Natural killer cell treated with Interleukin-12 subunit alpha and Interleukin-12 subunit beta and Interleukin-15 and Interleukin-18, amount 100 ng/mL, for 72 hours (primary cell): ENCODE measurements around the gene OPRM1. TPM values are rescaled to one million over a fixed set of nuclear protein-coding genes. Genes with fewer than 3 reads are reported as not detected.
"Not testable (repeated sequence)": the region's sequence is repeated elsewhere in the genome, so short reads cannot be mapped to it uniquely, and the experiment has no call there.

Experiments
- ATAC-seq, 2 donors: fragments of 150-1000 bp; cut with Tn5 transposase in 1 of 2; sonication (Bioruptor Pico), chemical (Tn5 transposase) in 1 of 2; 2 replicates each; pipeline ENCODE4 v1.10.0; 2021
- DNase-seq: peaks from one replicate; pipeline ENCODE4 v3.0.0; 2022; ENCODE audit warnings: low spot score
- H3K27ac Mint-ChIP-seq, 2 donors: 1 replicate in 1 of 2; 2 replicates in 1 of 2; pipeline ENCODE4 v1.8.0; 2022; ENCODE audit warnings: mixed read lengths in 2 of 2, mild to moderate bottlenecking in 1 of 2, moderate library complexity in 1 of 2
- H3K27me3 Mint-ChIP-seq, 2 donors: 1 replicate in 1 of 2; 2 replicates in 1 of 2; pipeline ENCODE4 v1.8.0; 2022; ENCODE audit warnings: mixed read lengths in 2 of 2
- H3K36me3 Mint-ChIP-seq: one replicate; pipeline ENCODE4 v1.8.0; 2022; ENCODE audit warnings: mixed read lengths
- H3K4me1 Mint-ChIP-seq, 2 donors: 1 replicate in 1 of 2; 2 replicates in 1 of 2; pipeline ENCODE4 v1.8.0; 2022; ENCODE audit warnings: low read depth in 2 of 2, mixed read lengths in 2 of 2, mild to moderate bottlenecking in 1 of 2
- H3K4me3 Mint-ChIP-seq: one replicate; pipeline ENCODE4 v1.8.0; 2022; ENCODE audit warnings: mixed read lengths
- H3K9me3 Mint-ChIP-seq: 2 replicates; pipeline ENCODE4 v1.8.0; 2022; ENCODE audit warnings: mixed read lengths
- total RNA-seq, 2 donors: library from RNA; stranded (reverse); gene quantifications; one replicate each; pipeline ENCODE4 v1.2.3, GENCODE V29; 2022

The OPRM1 gene
- total RNA-seq, 2 donors from 2014 or later: not detected

DNA sequence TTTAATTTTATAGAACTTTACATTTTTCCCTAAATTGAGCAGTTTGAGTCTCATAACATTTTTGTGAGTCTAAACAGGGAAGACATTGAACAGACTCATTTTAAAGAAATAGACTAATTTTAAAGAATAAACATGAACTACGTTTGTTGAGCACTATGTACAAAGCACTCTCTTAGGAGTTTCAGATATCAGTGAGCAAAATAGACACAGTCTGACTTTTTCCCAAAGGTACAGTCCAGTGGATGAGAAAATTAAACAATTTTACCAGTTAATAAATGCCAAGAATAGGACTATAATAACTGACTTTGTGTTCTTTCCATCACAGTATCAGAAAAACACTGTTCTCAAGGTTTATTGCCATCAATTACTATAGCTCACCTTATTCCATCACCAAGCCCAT lies 18.1 kb downstream of the OPRM1 start:
- DNase-seq (no peak), ATAC-seq (no peak)
- no peaks in the 10 kb centered on the region for H3K4me1 Mint-ChIP-seq
- H3K27me3 Mint-ChIP-seq: no peaks in the 10 kb centered on the region
- no peaks in the 10 kb centered on the region for H3K36me3 Mint-ChIP-seq
- H3K4me3 Mint-ChIP-seq: no peak overlapping the region
- H3K27ac Mint-ChIP-seq: no peak overlapping the region
- peaks cover 5% of the 10 kb centered on the region for H3K9me3 Mint-ChIP-seq

DNA sequence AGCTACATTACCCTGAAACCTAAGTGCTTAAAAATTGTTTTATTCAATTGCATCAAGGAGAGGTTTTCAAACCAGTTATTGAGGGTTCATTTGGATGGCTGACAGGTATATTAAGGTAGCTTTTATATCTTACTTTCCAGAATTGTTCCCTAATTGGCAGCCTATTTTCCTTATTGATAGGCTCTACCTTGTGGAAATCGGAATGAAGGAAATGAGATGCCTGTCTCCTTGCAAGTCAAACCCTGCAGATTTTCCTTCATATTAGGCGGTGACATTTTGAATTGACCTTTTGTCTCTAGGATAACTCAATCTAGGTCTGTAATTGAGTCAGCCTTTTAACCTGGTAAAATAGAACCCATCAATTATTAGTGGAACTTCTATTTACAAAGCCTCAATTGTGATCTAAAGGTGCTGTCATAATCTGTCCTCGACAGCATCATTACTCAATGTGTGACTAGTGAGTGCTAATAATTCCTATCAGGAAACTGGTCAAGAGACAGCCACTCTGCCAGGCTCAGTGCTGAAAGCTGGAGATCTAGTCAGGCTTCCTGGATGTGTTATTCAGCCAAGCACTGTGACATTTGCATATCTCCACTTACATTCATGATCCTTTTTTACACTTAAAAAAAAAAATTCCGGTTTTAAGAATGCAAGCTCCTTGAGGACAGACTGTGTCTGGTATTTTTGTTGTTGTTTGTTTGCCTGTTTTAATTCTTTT lies 20.1 kb downstream of the OPRM1 start:
- Mint-ChIP-seq H3K9me3 (peaks cover 5% of the 10 kb centered on the region), H3K36me3 (no peaks in the 10 kb centered on the region), H3K4me3 (no peak overlapping the region), H3K27ac (no peak overlapping the region), H3K4me1 (no peaks in the 10 kb centered on the region), H3K27me3 (no peaks in the 10 kb centered on the region)
- ATAC-seq (no peak), DNase-seq (no peak)

- Mint-ChIP-seq H3K36me3 (no peaks in the 10 kb centered on the region), H3K4me1 (no peaks in the 10 kb centered on the region), H3K4me3 (no peak overlapping the region), H3K27me3 (no peaks in the 10 kb centered on the region), H3K27ac (no peak overlapping the region), H3K9me3 (peaks cover 5% of the 10 kb centered on the region)
- ATAC-seq (no peak), DNase-seq (no peak)
Measured at GRCh38 chr6:154060076-154060475, 21.0 kb downstream of the OPRM1 start.

DNA sequence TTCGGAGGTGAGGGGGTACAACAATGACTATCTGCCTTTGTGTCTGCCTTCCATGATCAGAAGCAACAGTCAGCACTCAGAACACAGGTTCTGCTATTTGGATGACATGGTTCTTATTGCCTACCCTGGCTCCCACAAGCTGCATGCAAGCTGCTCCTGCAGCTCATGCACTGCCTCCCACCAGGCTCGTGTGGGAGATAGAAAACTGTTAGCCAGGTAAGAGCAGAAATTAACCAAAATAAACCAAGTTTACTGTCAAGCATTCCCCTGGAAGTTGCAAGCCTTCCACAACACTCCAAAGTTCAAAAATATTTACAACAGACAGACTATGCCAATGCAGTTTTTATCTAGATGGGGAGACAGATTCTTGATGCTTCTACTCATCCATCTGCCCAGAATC lies 31.0 kb downstream of the OPRM1 start:
- Mint-ChIP-seq H3K4me3 (no peak overlapping the region), H3K36me3 (no peaks in the 10 kb centered on the region), H3K9me3 (peaks cover 3% of the 10 kb centered on the region), H3K4me1 (no peaks in the 10 kb centered on the region), H3K27ac (no peak overlapping the region), H3K27me3 (peaks cover 6 to 18% of the 10 kb centered on the region in 2 donors)
- DNase-seq (no peak), ATAC-seq (no peak)

GRCh38 chr6:154070657-154071056 lies 31.6 kb downstream of the OPRM1 start:
- no peaks in the 10 kb centered on the region for H3K4me1 Mint-ChIP-seq
- peaks cover 6 to 19% of the 10 kb centered on the region in 2 donors for H3K27me3 Mint-ChIP-seq
- ATAC-seq (no peak), DNase-seq (no peak)
- H3K36me3 Mint-ChIP-seq: no peaks in the 10 kb centered on the region
- H3K4me3 Mint-ChIP-seq: no peak overlapping the region
- peaks cover 3% of the 10 kb centered on the region for H3K9me3 Mint-ChIP-seq
- no peak overlapping the region for H3K27ac Mint-ChIP-seq

DNA sequence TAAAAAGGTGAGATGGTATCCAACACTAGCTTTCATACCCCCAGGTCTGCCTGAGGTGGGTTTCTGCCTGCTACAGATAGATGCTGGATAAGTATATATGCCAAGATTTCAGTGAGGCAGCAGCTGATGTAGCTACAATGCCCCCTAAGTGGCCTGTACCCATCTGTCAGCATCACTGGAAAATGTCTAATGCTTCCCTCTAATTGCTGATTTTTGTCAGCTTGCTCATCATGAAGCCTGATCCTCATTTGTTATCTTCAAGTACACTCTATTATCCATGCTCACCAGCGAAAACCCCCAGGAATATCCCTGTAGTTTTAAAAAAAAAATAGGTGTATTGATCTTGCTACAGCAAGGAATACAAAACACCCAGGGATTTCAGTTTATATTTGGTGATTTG lies 32.2 kb downstream of the OPRM1 start:
- DNase-seq (no peak), ATAC-seq (no peak)
- Mint-ChIP-seq H3K4me1 (no peaks in the 10 kb centered on the region), H3K4me3 (no peak overlapping the region), H3K36me3 (no peaks in the 10 kb centered on the region), H3K27ac (no peak overlapping the region), H3K27me3 (peaks cover 6 to 19% of the 10 kb centered on the region in 2 donors), H3K9me3 (peaks cover 3% of the 10 kb centered on the region)

- Mint-ChIP-seq H3K9me3 (peaks cover 3% of the 10 kb centered on the region), H3K27me3 (peaks cover 9 to 24% of the 10 kb centered on the region in 2 donors), H3K4me1 (no peaks in the 10 kb centered on the region), H3K27ac (no peak overlapping the region), H3K36me3 (no peaks in the 10 kb centered on the region), H3K4me3 (no peak overlapping the region)
- no peak for ATAC-seq
- no peak for DNase-seq
Measured at GRCh38 chr6:154071711-154072110, 32.7 kb downstream of the OPRM1 start.

DNA sequence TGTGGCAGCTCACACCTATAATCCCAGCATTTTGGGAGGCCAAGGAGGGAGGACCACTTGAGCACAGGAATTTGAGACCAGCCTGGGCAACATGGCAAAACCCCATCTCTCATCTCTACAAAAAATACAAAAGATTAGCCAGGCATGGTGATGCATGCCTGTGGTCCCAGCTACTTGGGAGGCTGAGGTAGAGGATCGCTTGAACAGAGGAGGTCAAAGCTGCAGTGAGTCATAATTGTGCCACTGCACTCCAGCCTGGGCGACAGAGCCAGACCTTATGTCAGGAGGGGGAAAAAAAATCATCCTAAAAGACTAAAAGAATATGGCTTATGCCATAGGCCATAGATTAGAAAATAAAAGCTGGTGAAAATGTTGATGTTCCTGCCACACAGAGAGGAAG lies 39.6 kb downstream of the OPRM1 start:
- not testable (repeated sequence) for H3K4me3 Mint-ChIP-seq, DNase-seq, H3K36me3 Mint-ChIP-seq, H3K9me3 Mint-ChIP-seq, H3K27ac Mint-ChIP-seq, H3K4me1 Mint-ChIP-seq, ATAC-seq
- peaks cover 16 to 22% of the 10 kb centered on the region in 2 donors for H3K27me3 Mint-ChIP-seq

DNA sequence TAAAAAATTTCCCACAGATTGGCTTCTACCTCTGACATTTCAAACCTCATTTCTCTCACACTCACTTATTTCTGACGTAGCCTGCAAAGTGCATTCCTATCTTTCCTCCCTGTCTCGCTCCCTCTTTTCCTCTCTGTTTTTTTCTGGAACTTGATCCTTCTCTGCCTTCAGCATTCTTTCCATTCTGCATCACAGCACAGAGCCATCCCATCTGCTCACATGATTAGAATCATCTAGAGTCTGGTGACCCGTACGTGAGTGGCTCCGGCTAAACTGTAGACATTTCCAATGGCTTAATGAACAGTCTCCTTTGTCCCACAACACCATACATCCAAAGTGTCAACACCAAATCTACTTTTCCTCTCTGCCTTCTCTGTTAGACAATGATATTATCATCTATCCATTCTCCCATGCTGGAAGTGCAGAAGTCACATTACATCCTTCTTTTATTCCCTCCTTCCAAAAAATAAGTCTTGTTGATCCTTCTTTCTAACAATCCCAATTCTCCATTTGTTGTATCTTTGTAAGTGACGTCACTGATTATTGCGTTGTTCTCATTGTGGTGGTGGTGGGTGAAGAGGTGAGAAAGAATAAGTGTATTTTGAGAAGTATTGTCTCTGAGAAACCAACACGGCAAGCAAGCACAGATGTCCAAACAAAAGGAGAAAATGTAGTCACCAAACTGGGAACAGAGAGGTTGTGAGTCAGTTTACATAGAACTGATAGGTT lies 41.6 kb downstream of the OPRM1 start:
- peaks cover 3% of the 10 kb centered on the region for H3K9me3 Mint-ChIP-seq
- no peaks in the 10 kb centered on the region for H3K36me3 Mint-ChIP-seq
- no peak for DNase-seq
- H3K4me1 Mint-ChIP-seq: no peaks in the 10 kb centered on the region
- H3K27me3 Mint-ChIP-seq: peaks cover 13 to 16% of the 10 kb centered on the region in 2 donors
- ATAC-seq: no peak
- H3K27ac Mint-ChIP-seq: no peak overlapping the region
- no peak overlapping the region for H3K4me3 Mint-ChIP-seq

GRCh38 chr6:154086510-154086909 lies 47.5 kb downstream of the OPRM1 start:
- no peak overlapping the region for H3K4me3 Mint-ChIP-seq
- peaks cover 0 to 7% of the 10 kb centered on the region in 2 donors for H3K27me3 Mint-ChIP-seq
- no peaks in the 10 kb centered on the region for H3K36me3 Mint-ChIP-seq
- no peaks in the 10 kb centered on the region for H3K4me1 Mint-ChIP-seq
- no peak overlapping the region for H3K27ac Mint-ChIP-seq
- no peak for ATAC-seq
- H3K9me3 Mint-ChIP-seq: peaks cover 4% of the 10 kb centered on the region
- DNase-seq: no peak

DNA sequence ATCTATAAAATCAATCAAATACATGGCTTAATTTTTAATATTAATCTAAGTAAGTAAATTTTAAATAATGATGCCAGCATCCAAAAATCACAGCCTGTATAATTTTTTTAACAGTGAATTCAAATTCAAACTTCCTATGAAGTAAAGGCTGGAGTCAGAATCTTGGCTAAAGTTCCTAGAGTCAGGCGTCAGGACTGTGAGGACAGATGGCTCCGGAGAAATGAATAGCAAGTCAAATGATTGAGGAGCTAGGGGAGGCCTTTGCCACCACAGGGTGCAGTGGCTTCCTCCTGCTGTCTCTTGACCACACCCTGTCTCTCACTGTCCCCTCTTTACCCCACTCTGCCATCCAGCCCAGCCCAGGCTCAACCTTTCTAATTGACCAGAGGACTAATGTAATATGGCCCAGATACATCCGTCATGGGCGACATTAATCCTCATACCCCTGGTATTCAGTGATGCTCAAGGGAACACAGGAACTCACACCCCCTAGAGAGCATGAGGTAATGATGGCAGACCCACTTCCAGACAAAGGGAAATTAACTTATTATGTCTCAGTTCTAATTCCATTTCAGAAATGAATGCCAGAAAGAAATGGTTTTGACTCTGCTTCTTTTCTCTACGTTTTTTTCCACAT lies 53.4 kb downstream of the OPRM1 start:
- H3K27ac Mint-ChIP-seq: no peak overlapping the region
- ATAC-seq (no peak), DNase-seq (no peak)
- H3K27me3 Mint-ChIP-seq: peaks cover 0 to 7% of the 10 kb centered on the region in 2 donors
- no peaks in the 10 kb centered on the region for H3K4me1 Mint-ChIP-seq
- H3K4me3 Mint-ChIP-seq: no peak overlapping the region
- peaks cover 4% of the 10 kb centered on the region for H3K9me3 Mint-ChIP-seq
- no peaks in the 10 kb centered on the region for H3K36me3 Mint-ChIP-seq

DNA sequence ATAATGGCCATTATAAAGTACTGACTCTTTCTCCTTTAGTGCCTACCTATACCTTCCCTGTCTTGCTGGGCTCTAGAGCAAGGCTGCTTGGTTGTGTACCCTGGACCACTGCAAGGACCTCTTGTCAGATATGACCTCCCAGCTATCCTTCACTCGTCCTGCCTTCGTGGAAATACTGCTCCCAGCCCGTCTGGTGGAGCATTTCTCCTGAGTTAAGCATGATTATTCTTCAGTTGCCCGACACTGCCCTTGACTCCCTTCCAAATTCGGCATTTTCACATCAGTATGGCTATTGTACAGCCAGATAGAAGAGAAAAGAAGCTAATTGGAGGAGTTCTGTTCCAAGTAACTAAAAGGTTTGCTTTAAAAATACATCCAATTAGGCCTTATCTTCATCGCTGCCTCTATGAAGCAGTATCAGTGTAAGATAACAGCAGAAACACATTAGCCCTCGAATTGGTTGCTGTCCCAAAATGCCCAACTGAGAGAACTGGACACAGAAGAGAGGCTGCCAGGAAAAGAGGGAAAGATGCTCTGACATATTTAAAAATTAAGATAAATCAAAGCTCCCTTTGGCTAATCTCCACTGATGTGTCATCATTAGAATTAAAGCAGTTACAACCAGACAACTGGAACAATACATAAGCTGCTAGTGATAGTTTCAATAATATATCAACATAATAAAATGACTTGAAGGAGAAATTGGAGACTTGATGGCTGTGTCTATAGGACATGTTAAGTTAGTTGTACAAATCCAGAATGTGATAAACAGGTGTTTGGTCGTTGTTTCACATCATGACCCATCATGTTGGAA lies 54.4 kb downstream of the OPRM1 start:
- DNase-seq (no peak), ATAC-seq (no peak)
- no peaks in the 10 kb centered on the region for H3K4me1 Mint-ChIP-seq
- peaks cover 4% of the 10 kb centered on the region for H3K9me3 Mint-ChIP-seq
- peaks cover 0 to 7% of the 10 kb centered on the region in 2 donors for H3K27me3 Mint-ChIP-seq
- no peak overlapping the region for H3K4me3 Mint-ChIP-seq
- no peak overlapping the region for H3K27ac Mint-ChIP-seq
- H3K36me3 Mint-ChIP-seq: no peaks in the 10 kb centered on the region

DNA sequence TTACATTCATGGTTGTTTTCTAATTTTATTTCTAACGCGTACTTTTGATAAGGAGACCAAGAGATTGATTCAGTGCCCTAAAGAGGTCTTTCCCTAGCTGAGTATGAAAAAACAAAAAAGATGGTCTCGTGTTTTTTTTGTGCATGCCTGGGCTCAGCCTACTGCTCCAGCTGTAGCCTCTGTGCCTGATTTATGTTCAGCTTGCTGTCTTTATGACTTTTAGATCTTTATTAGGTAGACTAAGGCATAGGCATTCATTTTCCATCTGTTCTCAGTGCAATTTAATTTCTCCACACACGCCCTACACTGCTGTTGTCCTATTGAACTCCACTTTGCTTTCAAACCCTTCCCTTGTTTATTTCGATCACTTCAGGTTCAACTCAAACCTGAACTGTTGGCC lies 56.5 kb downstream of the OPRM1 start:
- ATAC-seq (no peak), DNase-seq (no peak)
- Mint-ChIP-seq H3K4me3 (no peak overlapping the region), H3K27me3 (peaks cover 0 to 6% of the 10 kb centered on the region in 2 donors), H3K4me1 (no peaks in the 10 kb centered on the region), H3K36me3 (no peaks in the 10 kb centered on the region), H3K9me3 (peaks cover 4% of the 10 kb centered on the region), H3K27ac (no peak overlapping the region)
